A549 (cell line): ENCODE measurements around the gene DZIP3. TPM values are rescaled to one million over a fixed set of nuclear protein-coding genes. Genes with fewer than 3 reads are reported as not detected.

ENCODE experiments used
- ATAC-seq, 2 experiments: fragments of 200-7000 bp in 1 of 2; fragments of >200 bp in 1 of 2; cut with Nextera tagmentation in 1 of 2; cut with Tn5 transposase in 1 of 2; 3 replicates each; pipeline versions ENCODE4 v1.8.0 to v1.9.1; 2018 to 2020; ENCODE audit warnings: mild to moderate bottlenecking in 1 of 2, moderate library complexity in 1 of 2
- CTCF ChIA-PET: fragments of 300-600 bp; sonication (Branson Sonifier 250); formaldehyde crosslinking; extraction: SDS; loops from one replicate; lab custom pipeline; 2021; ENCODE audit warnings: antibody characterized with exemption, inconsistent platforms; lab: Yijun Ruan, JAX
- POLR2A ChIA-PET: fragments of 350-600 bp; formaldehyde crosslinking; extraction: SDS; loops from one replicate; lab custom pipeline; 2021; ENCODE audit warnings: antibody characterized with exemption, inconsistent platforms; lab: Yijun Ruan, JAX
- DNase-seq, 2 experiments: peaks; one replicate each; pipeline versions ENCODE4 v3.0.0 to v3.0.0-alpha.2; 2011 to 2016; ENCODE audit warnings: low read depth in 1 of 2, low spot score in 1 of 2
- FAIRE-seq: peaks from 2 replicates; lab custom pipeline; 2011; peaks lifted over from hg19 to GRCh38; lab: Jason Lieb, UNC
- H3K27ac ChIP-seq, 2 experiments: fragments of >200 bp; sonication (Bioruptor Twin); formaldehyde crosslinking; 3 replicates each; pipeline ENCODE4 v1.5.1; 2016 to 2017
- H3K4me1 ChIP-seq: fragments of >200 bp; sonication (Bioruptor Twin); formaldehyde crosslinking; 3 replicates; pipeline ENCODE4 v1.6.1; 2016
- H3K4me2 ChIP-seq: fragments of >200 bp; sonication (Bioruptor Twin); formaldehyde crosslinking; 3 replicates; pipeline ENCODE4 v1.6.1; 2016
- H3K4me3 ChIP-seq: fragments of >200 bp; sonication (Bioruptor Twin); formaldehyde crosslinking; 3 replicates; pipeline ENCODE4 v1.5.1; 2016
- H3K9me3 ChIP-seq: fragments of >200 bp; sonication (Bioruptor Twin); formaldehyde crosslinking; 3 replicates; pipeline ENCODE4 v1.6.1; 2016
- CBX8 ChIP-seq: fragments of 200-600 bp; sonication (generic); IDR thresholded peaks from 2 replicates; pipeline ENCODE4 v1.6.1; 2016
- CEBPB ChIP-seq, 2 experiments: fragments of >200 bp in 1 of 2; sonication (Bioruptor Twin) in 1 of 2; formaldehyde crosslinking in 1 of 2; IDR thresholded peaks; 2 replicates each; pipeline ENCODE4 v1.6.1; 2012 to 2016
- EP300 ChIP-seq, 2 experiments: fragments of >200 bp; sonication (Bioruptor Twin); formaldehyde crosslinking; IDR thresholded peaks; 2 replicates in 1 of 2; 3 replicates in 1 of 2; pipeline ENCODE4 v1.6.1; 2016 to 2017
- FOSL2 ChIP-seq, 2 experiments: fragments of 450-650 bp in 1 of 2; fragments of >200 bp in 1 of 2; sonication (Bioruptor Twin) in 1 of 2; formaldehyde crosslinking; IDR thresholded peaks; 2 replicates each; pipeline versions ENCODE4 v1.5.0 to v1.6.1; 2016 to 2020; ENCODE audit warnings: mild to moderate bottlenecking in 1 of 2, moderate library complexity in 1 of 2
- GATA3 ChIP-seq: IDR thresholded peaks from 2 replicates; pipeline ENCODE4 v1.6.1; 2012; ENCODE audit warnings: borderline replicate concordance
- HDAC2 ChIP-seq: fragments of 200-600 bp; sonication (generic); IDR thresholded peaks from 2 replicates; pipeline ENCODE4 v1.6.1; 2016
- JUNB ChIP-seq: fragments of >200 bp; sonication (Bioruptor Twin); formaldehyde crosslinking; IDR thresholded peaks from 2 replicates; pipeline ENCODE4 v1.6.1; 2016
- KDM5A ChIP-seq: fragments of 200-600 bp; sonication (generic); IDR thresholded peaks from 2 replicates; pipeline ENCODE4 v1.6.1; 2016; ENCODE audit warnings: antibody characterized with exemption, mild to moderate bottlenecking
- NFE2L2 ChIP-seq: fragments of 150-350 bp; conservative IDR thresholded peaks from 2 replicates; pipeline ENCODE4 v1.6.1; 2014; ENCODE audit warnings: low read length
- NPAS2 ChIP-seq: fragments of 250-450 bp; sonication (Bioruptor Pico); IDR thresholded peaks from 2 replicates; pipeline ENCODE4 v1.8.0; 2022; ENCODE audit warnings: mild to moderate bottlenecking, moderate library complexity, borderline replicate concordance
- POLR2A ChIP-seq: IDR thresholded peaks from 2 replicates; pipeline ENCODE4 v1.6.1; 2012; ENCODE audit warnings: mild to moderate bottlenecking, low read length
- POLR2AphosphoS2 ChIP-seq: conservative IDR thresholded peaks from 2 replicates; pipeline ENCODE4 v1.6.1; 2012; ENCODE audit warnings: low read length, improper control_type of control experiment, inconsistent platforms
- RAD21 ChIP-seq, 2 experiments: fragments of >200 bp in 1 of 2; sonication (Bioruptor Twin) in 1 of 2; formaldehyde crosslinking in 1 of 2; IDR thresholded peaks in 1 of 2; conservative IDR thresholded peaks in 1 of 2; 2 replicates in 1 of 2; 3 replicates in 1 of 2; pipeline ENCODE4 v1.6.1; 2012 to 2018; ENCODE audit warnings: inconsistent platforms in 1 of 2
- RCOR1 ChIP-seq: fragments of 150-350 bp; IDR thresholded peaks from 2 replicates; pipeline ENCODE4 v1.6.1; 2014; ENCODE audit warnings: antibody characterized with exemption, low read length, low read depth
- RFX5 ChIP-seq: fragments of 450-650 bp; IDR thresholded peaks from 2 replicates; pipeline ENCODE4 v1.7.1; 2014; ENCODE audit warnings: antibody characterized with exemption, mild to moderate bottlenecking, moderate library complexity
- RNF2 ChIP-seq: fragments of 200-600 bp; sonication (generic); IDR thresholded peaks from 2 replicates; pipeline ENCODE4 v1.6.1; 2016; ENCODE audit warnings: low read depth, mild to moderate bottlenecking, antibody characterized with exemption, moderate library complexity, borderline replicate concordance
- SMC3 ChIP-seq: fragments of >200 bp; sonication (Bioruptor Twin); formaldehyde crosslinking; IDR thresholded peaks from 3 replicates; pipeline ENCODE4 v1.6.1; 2018; ENCODE audit warnings: inconsistent platforms
- SREBF2 ChIP-seq: fragments of 450-650 bp; IDR thresholded peaks from 2 replicates; pipeline ENCODE4 v1.6.1; 2014; ENCODE audit warnings: mild to moderate bottlenecking, moderate library complexity
- TFCP2L1 ChIP-seq: fragments of 250-450 bp; sonication (Bioruptor Pico); IDR thresholded peaks from 2 replicates; pipeline ENCODE4 v1.5.0; 2021; ENCODE audit warnings: mild to moderate bottlenecking
- TP53 ChIP-seq: fragments of 250-450 bp; sonication (Bioruptor Pico); IDR thresholded peaks from 2 replicates; pipeline ENCODE4 v1.5.0; 2021; ENCODE audit warnings: mild to moderate bottlenecking, moderate library complexity
- ZC3H11A ChIP-seq: fragments of 450-650 bp; IDR thresholded peaks from 2 replicates; pipeline ENCODE4 v1.6.1; 2014; ENCODE audit warnings: antibody characterized with exemption, mild to moderate bottlenecking
- ZSCAN20 ChIP-seq: fragments of 250-450 bp; sonication (Bioruptor Pico); IDR thresholded peaks from 2 replicates; pipeline ENCODE4 v1.8.0; 2022; ENCODE audit warnings: mild to moderate bottlenecking, moderate library complexity
- WGBS: methylation state at CpG from one replicate; pipeline ENCODE4 v1.1.6; 2017; ENCODE audit errors: missing lambda C conversion rate; 5-methylcytosine and 5-hydroxymethylcytosine counted together
- polyA plus RNA-seq, 4 experiments: library from polyadenylated mRNA; depleted of rRNA in 3 of 4; stranded (reverse); fragments of >200 nt; fragmentation: RNase III in 1 of 4; extraction: RNeasy Plus Mini Kit Qiagen cat#74134 plus additional on column Dnase treatment in 1 of 4; gene quantifications; 2 replicates in 3 of 4; 3 replicates in 1 of 4; pipeline ENCODE4 v1.2.3, GENCODE V29; 2011 to 2017
- TF ChIP-seq, protein P1 (sequence below): fragments of 450-650 bp; IDR thresholded peaks from 2 replicates; pipeline ENCODE4 v1.6.1; 2014; ENCODE audit warnings: antibody characterized with exemption
- TF ChIP-seq, protein P2 (sequence below): IDR thresholded peaks from 2 replicates; pipeline ENCODE4 v1.6.1; 2012; ENCODE audit warnings: low read depth, borderline replicate concordance
- TF ChIP-seq, protein P3 (sequence below): IDR thresholded peaks from 2 replicates; pipeline ENCODE4 v1.6.1; 2012
- TF ChIP-seq, protein P4 (sequence below): fragments of >200 bp; sonication (Bioruptor Twin); formaldehyde crosslinking; IDR thresholded peaks from 3 replicates; pipeline ENCODE4 v1.5.1; 2016
- TF ChIP-seq, protein P5 (sequence below): fragments of 250-450 bp; sonication (Bioruptor Pico); IDR thresholded peaks from 2 replicates; pipeline ENCODE4 v1.5.0; 2020; ENCODE audit warnings: low read depth, mild to moderate bottlenecking, moderate library complexity

The DZIP3 gene
- polyA plus RNA-seq, 2 of the 4 experiments (the other 2 are of a cell fraction): 8.1 to 22.2 TPM

DNA sequence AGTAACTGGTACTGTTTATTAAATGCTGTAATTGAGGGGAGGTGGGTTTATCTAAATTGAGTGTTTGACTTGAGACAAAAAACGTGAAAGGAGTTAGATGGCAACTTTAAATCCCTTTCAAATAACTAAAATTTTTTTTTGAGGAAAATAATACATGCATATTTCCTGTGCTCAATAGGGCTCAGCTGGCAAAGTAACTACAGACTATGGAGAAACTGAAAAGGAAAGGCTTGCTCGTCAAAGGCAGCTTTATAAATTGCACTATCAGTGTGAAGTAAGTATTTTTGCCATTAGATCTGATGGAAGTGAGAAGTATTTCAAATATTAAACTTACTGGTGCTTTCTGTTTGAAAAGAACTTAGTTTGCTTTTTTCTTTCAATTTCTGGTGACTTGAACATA, 72.2 kb downstream of the DZIP3 start:
- H3K9me3 ChIP-seq: no peaks in the 10 kb centered on the region
- no peak overlapping the region for H3K4me2 ChIP-seq
- DNase-seq (no peak), FAIRE-seq (no peak), ATAC-seq (no peak)
- H3K4me1 ChIP-seq: no peaks in the 10 kb centered on the region
- H3K4me3 ChIP-seq: no peak overlapping the region
- ChIA-PET POLR2A (no interaction called here), CTCF (interaction anchor here (0.8 to 1.6 kb wide), 6 partner anchors 10 to 734 kb away, joined by 3 to 4 read pairs (median 4); no protein-coding TSS in a partner anchor)
- TF ChIP-seq CBX8 (no peak), POLR2AphosphoS2 (no peak), CEBPB (IDR thresholded peaks at IDR 0.05) (no peak), ZC3H11A (no peak), FOSL2 (IDR thresholded peaks at IDR 0.05) (no peak), FOSL2 (CRISPR knock-in tag; IDR thresholded peaks at IDR 0.05) (no peak), RCOR1 (no peak), ZSCAN20 (no peak), POLR2A (no peak), SREBF2 (no peak), TP53 (CRISPR knock-in tag) (no peak), RNF2 (no peak), KDM5A (no peak)
- TF ChIP-seq, protein P1, sequence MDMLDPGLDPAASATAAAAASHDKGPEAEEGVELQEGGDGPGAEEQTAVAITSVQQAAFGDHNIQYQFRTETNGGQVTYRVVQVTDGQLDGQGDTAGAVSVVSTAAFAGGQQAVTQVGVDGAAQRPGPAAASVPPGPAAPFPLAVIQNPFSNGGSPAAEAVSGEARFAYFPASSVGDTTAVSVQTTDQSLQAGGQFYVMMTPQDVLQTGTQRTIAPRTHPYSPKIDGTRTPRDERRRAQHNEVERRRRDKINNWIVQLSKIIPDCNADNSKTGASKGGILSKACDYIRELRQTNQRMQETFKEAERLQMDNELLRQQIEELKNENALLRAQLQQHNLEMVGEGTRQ: no peak
- TF ChIP-seq, protein P2, sequence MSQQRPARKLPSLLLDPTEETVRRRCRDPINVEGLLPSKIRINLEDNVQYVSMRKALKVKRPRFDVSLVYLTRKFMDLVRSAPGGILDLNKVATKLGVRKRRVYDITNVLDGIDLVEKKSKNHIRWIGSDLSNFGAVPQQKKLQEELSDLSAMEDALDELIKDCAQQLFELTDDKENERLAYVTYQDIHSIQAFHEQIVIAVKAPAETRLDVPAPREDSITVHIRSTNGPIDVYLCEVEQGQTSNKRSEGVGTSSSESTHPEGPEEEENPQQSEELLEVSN: no peak
- TF ChIP-seq, protein P3, sequence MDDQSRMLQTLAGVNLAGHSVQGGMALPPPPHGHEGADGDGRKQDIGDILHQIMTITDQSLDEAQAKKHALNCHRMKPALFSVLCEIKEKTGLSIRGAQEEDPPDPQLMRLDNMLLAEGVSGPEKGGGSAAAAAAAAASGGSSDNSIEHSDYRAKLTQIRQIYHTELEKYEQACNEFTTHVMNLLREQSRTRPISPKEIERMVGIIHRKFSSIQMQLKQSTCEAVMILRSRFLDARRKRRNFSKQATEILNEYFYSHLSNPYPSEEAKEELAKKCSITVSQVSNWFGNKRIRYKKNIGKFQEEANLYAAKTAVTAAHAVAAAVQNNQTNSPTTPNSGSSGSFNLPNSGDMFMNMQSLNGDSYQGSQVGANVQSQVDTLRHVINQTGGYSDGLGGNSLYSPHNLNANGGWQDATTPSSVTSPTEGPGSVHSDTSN: no peak
- 64% methylated on average over 2 of the region's 2 CpGs for WGBS
- H3K27ac ChIP-seq: no peak overlapping the region

DNA sequence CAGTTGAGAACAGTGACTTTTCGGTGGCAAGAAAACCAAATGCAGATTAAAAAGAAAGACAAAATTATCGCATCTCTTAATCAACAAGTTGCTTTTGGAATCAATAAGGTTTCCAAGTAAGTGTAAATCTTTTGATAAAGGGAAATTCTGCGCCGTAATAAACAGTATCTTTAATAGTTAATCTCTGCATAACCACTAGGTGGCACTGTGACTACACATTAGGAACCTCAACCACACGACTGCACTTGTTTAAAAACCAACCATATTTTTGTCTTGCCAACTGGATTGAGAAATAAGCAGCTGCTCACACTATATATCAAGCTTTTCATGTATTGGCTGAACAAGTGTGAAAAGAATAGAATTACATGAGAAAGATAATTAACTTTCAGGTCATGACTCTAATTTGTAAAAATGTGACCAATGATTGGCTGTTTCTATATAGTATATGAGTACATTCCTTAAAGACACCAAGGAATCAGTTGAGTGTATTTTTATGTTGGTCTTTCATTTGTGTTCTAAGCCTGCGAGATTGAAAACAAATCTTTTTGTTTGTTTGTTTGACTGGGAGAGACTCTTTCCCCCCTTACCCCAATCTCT, 72.7 kb downstream of the DZIP3 start:
- no peaks in the 10 kb centered on the region for H3K4me1 ChIP-seq
- DNase-seq (peak; percentile 42 to 69), FAIRE-seq (peak; percentile 72)
- CTCF ChIA-PET: interaction anchor here (0.6 to 5.2 kb wide), 18 partner anchors 10 to 733 kb away, joined by 3 to 46 read pairs (median 3); partner anchors contain the start of genes CIP2A and DZIP3
- POLR2A ChIA-PET: no interaction called here
- no peak overlapping the region for H3K4me2 ChIP-seq
- TF ChIP-seq, protein P4, sequence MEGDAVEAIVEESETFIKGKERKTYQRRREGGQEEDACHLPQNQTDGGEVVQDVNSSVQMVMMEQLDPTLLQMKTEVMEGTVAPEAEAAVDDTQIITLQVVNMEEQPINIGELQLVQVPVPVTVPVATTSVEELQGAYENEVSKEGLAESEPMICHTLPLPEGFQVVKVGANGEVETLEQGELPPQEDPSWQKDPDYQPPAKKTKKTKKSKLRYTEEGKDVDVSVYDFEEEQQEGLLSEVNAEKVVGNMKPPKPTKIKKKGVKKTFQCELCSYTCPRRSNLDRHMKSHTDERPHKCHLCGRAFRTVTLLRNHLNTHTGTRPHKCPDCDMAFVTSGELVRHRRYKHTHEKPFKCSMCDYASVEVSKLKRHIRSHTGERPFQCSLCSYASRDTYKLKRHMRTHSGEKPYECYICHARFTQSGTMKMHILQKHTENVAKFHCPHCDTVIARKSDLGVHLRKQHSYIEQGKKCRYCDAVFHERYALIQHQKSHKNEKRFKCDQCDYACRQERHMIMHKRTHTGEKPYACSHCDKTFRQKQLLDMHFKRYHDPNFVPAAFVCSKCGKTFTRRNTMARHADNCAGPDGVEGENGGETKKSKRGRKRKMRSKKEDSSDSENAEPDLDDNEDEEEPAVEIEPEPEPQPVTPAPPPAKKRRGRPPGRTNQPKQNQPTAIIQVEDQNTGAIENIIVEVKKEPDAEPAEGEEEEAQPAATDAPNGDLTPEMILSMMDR: peak; percentile 83
- TF ChIP-seq SMC3 (peak; percentile 81), NPAS2 (CRISPR knock-in tag) (no peak), RAD21 (conservative IDR thresholded peaks at IDR 0.05 in 1 of 2, IDR thresholded peaks at IDR 0.05 in 1 of 2) (peak; percentile 85)
- TF ChIP-seq, all 56 proteins: peak for 3
- H3K4me3 ChIP-seq: no peak overlapping the region
- peak; percentile 73 to 85; a peak in 5 of 6 replicates for ATAC-seq
- no peak overlapping the region for H3K27ac ChIP-seq
- H3K9me3 ChIP-seq: no peaks in the 10 kb centered on the region
- 3% methylated on average over 6 of the region's 6 CpGs for WGBS

DNA sequence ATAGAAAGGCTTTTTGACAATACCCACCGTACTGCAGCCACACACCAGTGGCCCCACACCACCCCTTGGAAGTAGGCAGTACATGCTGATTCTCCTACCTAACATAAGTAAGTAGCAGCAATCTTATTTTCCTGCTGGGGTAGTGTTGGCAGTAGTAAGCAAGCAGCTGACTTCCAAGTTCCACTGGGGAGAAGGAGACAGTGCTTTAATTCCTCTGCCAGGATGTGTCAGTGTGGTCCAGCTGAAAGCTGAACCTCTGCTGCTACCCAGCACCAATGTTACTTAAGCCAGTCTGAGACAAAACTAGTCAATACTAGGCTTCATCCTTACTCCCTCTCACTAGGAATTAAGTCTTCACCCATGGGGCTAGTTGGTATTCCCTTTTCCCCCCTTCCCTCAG, 74.7 kb downstream of the DZIP3 start:
- Histone ChIP-seq H3K4me1 (no peaks in the 10 kb centered on the region), H3K4me3 (no peak overlapping the region), H3K4me2 (no peak overlapping the region), H3K9me3 (no peaks in the 10 kb centered on the region), H3K27ac (no peak overlapping the region)
- CTCF ChIA-PET: interaction anchor here (1.2 to 5.2 kb wide), 3 partner anchors 10 to 359 kb away, joined by 3 to 46 read pairs (median 4); no protein-coding TSS in a partner anchor
- WGBS: 91% methylated on average over 1 of the region's 1 CpG
- TF ChIP-seq TFCP2L1 (no peak), RNF2 (no peak), RFX5 (no peak), NFE2L2 (no peak), SMC3 (no peak), EP300 (IDR thresholded peaks at IDR 0.05) (no peak), JUNB (no peak), HDAC2 (no peak), GATA3 (no peak)
- TF ChIP-seq, protein P5, sequence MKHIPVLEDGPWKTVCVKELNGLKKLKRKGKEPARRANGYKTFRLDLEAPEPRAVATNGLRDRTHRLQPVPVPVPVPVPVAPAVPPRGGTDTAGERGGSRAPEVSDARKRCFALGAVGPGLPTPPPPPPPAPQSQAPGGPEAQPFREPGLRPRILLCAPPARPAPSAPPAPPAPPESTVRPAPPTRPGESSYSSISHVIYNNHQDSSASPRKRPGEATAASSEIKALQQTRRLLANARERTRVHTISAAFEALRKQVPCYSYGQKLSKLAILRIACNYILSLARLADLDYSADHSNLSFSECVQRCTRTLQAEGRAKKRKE (CRISPR knock-in tag): no peak
- TF ChIP-seq, protein P4: no peak
- FAIRE-seq (no peak), DNase-seq (no peak), ATAC-seq (no peak)
- POLR2A ChIA-PET: no interaction called here
